H1 (cell line): ENCODE data around the gene FES. TPM values are rescaled to one million over a fixed set of nuclear protein-coding genes. Genes with fewer than 3 reads are reported as not detected.

Experiments
- CTCF ChIA-PET: fragments of 300-600 bp; sonication (Branson Sonifier 250); formaldehyde crosslinking; loops from one replicate; lab custom pipeline; 2021; ENCODE audit not compliant: partially characterized antibody; lab: Charles Lee
- POLR2A ChIA-PET: fragments of 300-600 bp; sonication (Branson Sonifier 250); formaldehyde crosslinking; loops from one replicate; lab custom pipeline; 2021; ENCODE audit warnings: inconsistent platforms; ENCODE audit not compliant: partially characterized antibody; lab: Charles Lee
- DNase-seq, 2 experiments: peaks; one replicate each; pipeline versions ENCODE4 v3.0.0 to v3.0.0-alpha.2; 2010 to 2022; ENCODE audit warnings: low spot score in 2 of 2, low read depth in 1 of 2, mixed read lengths in 1 of 2
- FAIRE-seq: peaks from 2 replicates; lab custom pipeline; 2011; peaks lifted over from hg19 to GRCh38; lab: Jason Lieb, UNC
- H2AFZ ChIP-seq: 2 replicates; pipeline ENCODE4 v1.8.1; 2012; ENCODE audit warnings: low read length, inconsistent platforms
- H2AK5ac ChIP-seq: 2 replicates; pipeline ENCODE4 v1.6.1; 2013; ENCODE audit warnings: low read depth, low read length
- H2BK120ac ChIP-seq: replicated peaks from 2 replicates; pipeline ENCODE3; 2013; ENCODE audit warnings: low read depth, low read length, inconsistent platforms
- H2BK12ac ChIP-seq: 2 replicates; pipeline ENCODE4 v1.6.1; 2013; ENCODE audit warnings: low read depth, low read length
- H2BK15ac ChIP-seq: 2 replicates; pipeline ENCODE4 v1.6.1; 2013; ENCODE audit warnings: low read length
- H2BK20ac ChIP-seq: 2 replicates; pipeline ENCODE4 v1.6.1; 2013; ENCODE audit warnings: low read length
- H2BK5ac ChIP-seq: 2 replicates; pipeline ENCODE4 v1.6.1; 2013; ENCODE audit warnings: low read depth, low read length
- H3K14ac ChIP-seq: 2 replicates; pipeline ENCODE4 v1.6.1; 2013; ENCODE audit warnings: inconsistent platforms; ENCODE audit not compliant: insufficient read length
- H3K18ac ChIP-seq: 2 replicates; pipeline ENCODE4 v1.6.1; 2013; ENCODE audit warnings: low read length; ENCODE audit errors: extremely low read depth
- H3K23ac ChIP-seq: 2 replicates; pipeline ENCODE4 v1.6.1; 2013; ENCODE audit warnings: inconsistent platforms; ENCODE audit not compliant: insufficient read length
- H3K23me2 ChIP-seq: 2 replicates; pipeline ENCODE4 v1.6.1; 2013; ENCODE audit warnings: low read depth, low read length
- H3K27ac ChIP-seq: 2 replicates; pipeline ENCODE4 v1.6.1; 2011; ENCODE audit warnings: low read depth, low read length, inconsistent platforms
- H3K27me3 ChIP-seq, 4 experiments: replicated peaks in 1 of 4; 1 replicate in 1 of 4; 2 replicates in 3 of 4; pipeline versions ENCODE4 v1.6.1 to v1.8.1; 2011 to 2013; ENCODE audit warnings: low read length in 3 of 4, mild to moderate bottlenecking in 3 of 4, inconsistent platforms in 2 of 4, mixed read lengths in 2 of 4, moderate library complexity in 1 of 4; ENCODE audit not compliant: control insufficient read depth in 3 of 4, insufficient read depth in 3 of 4; ENCODE audit errors: extremely low read depth in 1 of 4
- H3K36me3 ChIP-seq, 4 experiments: 2 replicates each; pipeline versions ENCODE4 v1.6.1 to v1.8.1; 2011 to 2013; ENCODE audit warnings: mild to moderate bottlenecking in 4 of 4, low read length in 3 of 4, moderate library complexity in 2 of 4, control low read depth in 1 of 4, inconsistent platforms in 1 of 4; ENCODE audit not compliant: insufficient read depth in 4 of 4, control insufficient read depth in 2 of 4
- H3K4ac ChIP-seq: replicated peaks from 2 replicates; pipeline ENCODE3; 2013; ENCODE audit warnings: low read length, low read depth, mixed read lengths, inconsistent platforms; ENCODE audit not compliant: insufficient read length
- H3K4me1 ChIP-seq, 4 experiments: replicated peaks in 1 of 4; 1 replicate in 1 of 4; 2 replicates in 3 of 4; pipeline versions ENCODE4 v1.6.1 to v1.8.1; 2011 to 2013; ENCODE audit warnings: low read length in 3 of 4, inconsistent platforms in 2 of 4, mixed read lengths in 1 of 4; ENCODE audit not compliant: insufficient read depth in 4 of 4, control insufficient read depth in 3 of 4
- H3K4me2 ChIP-seq, 2 experiments: 2 replicates each; pipeline versions ENCODE4 v1.6.1 to v1.8.1; 2011 to 2013; ENCODE audit warnings: low read depth in 2 of 2, low read length in 2 of 2, control low read depth in 1 of 2, inconsistent platforms in 1 of 2, mild to moderate bottlenecking in 1 of 2; ENCODE audit not compliant: insufficient read depth in 1 of 2
- H3K4me3 ChIP-seq, 4 experiments: fragments of 200-600, 300-600 bp in 1 of 4; sonication (generic), shearing (Covaris generic), sonication (Bioruptor Twin) in 1 of 4; 2 replicates each; pipeline versions ENCODE4 v1.5.1 to v1.8.1; 2011 to 2016; ENCODE audit warnings: low read length in 4 of 4, low read depth in 3 of 4, control low read depth in 2 of 4, inconsistent platforms in 2 of 4, mild to moderate bottlenecking in 2 of 4, mixed read lengths in 1 of 4, moderate library complexity in 1 of 4; ENCODE audit not compliant: insufficient read depth in 2 of 4; ENCODE audit errors: extremely low read depth in 1 of 4
- H3K56ac ChIP-seq: replicated peaks from 2 replicates; pipeline ENCODE3; 2013; ENCODE audit warnings: low read depth, mild to moderate bottlenecking, mixed read lengths, low read length, inconsistent platforms; ENCODE audit not compliant: insufficient read length
- H3K79me1 ChIP-seq: 2 replicates; pipeline ENCODE4 v1.6.1; 2013; ENCODE audit warnings: low read depth, low read length, control low read depth
- H3K79me2 ChIP-seq, 2 experiments: 2 replicates each; pipeline versions ENCODE4 v1.6.1 to v1.8.1; 2012 to 2013; ENCODE audit warnings: low read length in 2 of 2, mild to moderate bottlenecking in 2 of 2, inconsistent platforms in 1 of 2; ENCODE audit not compliant: insufficient read depth in 2 of 2, control insufficient read depth in 1 of 2
- H3K9ac ChIP-seq, 4 experiments: replicated peaks in 1 of 4; 1 replicate in 1 of 4; 2 replicates in 3 of 4; pipeline versions ENCODE4 v1.6.1 to v1.8.1; 2011 to 2013; ENCODE audit warnings: low read depth in 3 of 4, low read length in 3 of 4, control low read depth in 2 of 4, mild to moderate bottlenecking in 2 of 4, moderate library complexity in 2 of 4, inconsistent platforms in 1 of 4; ENCODE audit errors: extremely low read depth in 1 of 4
- H3K9me3 ChIP-seq, 2 experiments: 2 replicates each; pipeline versions ENCODE4 v1.6.1 to v1.8.1; 2012 to 2013; ENCODE audit warnings: mild to moderate bottlenecking in 2 of 2, moderate library complexity in 2 of 2, control low read depth in 1 of 2, inconsistent platforms in 1 of 2, low read depth in 1 of 2, low read length in 1 of 2, mixed read lengths in 1 of 2; ENCODE audit not compliant: insufficient read depth in 2 of 2
- H4K20me1 ChIP-seq, 2 experiments: replicated peaks in 1 of 2; 2 replicates each; pipeline versions ENCODE3 to v1.8.1; 2011 to 2013; ENCODE audit warnings: inconsistent platforms in 2 of 2, low read length in 2 of 2, mild to moderate bottlenecking in 1 of 2; ENCODE audit not compliant: insufficient read depth in 2 of 2, control insufficient read depth in 1 of 2
- H4K5ac ChIP-seq: 2 replicates; pipeline ENCODE4 v1.6.1; 2013; ENCODE audit warnings: low read length, low read depth, mixed read lengths, inconsistent platforms; ENCODE audit not compliant: insufficient read length
- H4K8ac ChIP-seq: 2 replicates; pipeline ENCODE4 v1.8.0; 2013; ENCODE audit warnings: mild to moderate bottlenecking, moderate library complexity, low read length, inconsistent platforms; ENCODE audit not compliant: insufficient read depth; ENCODE audit errors: extremely low read depth
- H4K91ac ChIP-seq: replicated peaks from 2 replicates; pipeline ENCODE3; 2013; ENCODE audit warnings: low read length, mixed read lengths, inconsistent platforms; ENCODE audit not compliant: insufficient read length
- BCL11A ChIP-seq, 2 experiments: IDR thresholded peaks; one replicate each; pipeline ENCODE4 v1.6.1; 2011; ENCODE audit warnings: low read depth in 2 of 2, low read length in 2 of 2, mild to moderate bottlenecking in 2 of 2
- CBX8 ChIP-seq: fragments of 300-800, 300-1000 bp; sonication (generic); IDR thresholded peaks from 2 replicates; pipeline ENCODE4 v1.7.1; 2016; ENCODE audit warnings: low read depth, low read length, borderline replicate concordance
- RAD21 ChIP-seq, 2 experiments: IDR thresholded peaks in 1 of 2; conservative IDR thresholded peaks in 1 of 2; 2 replicates each; pipeline ENCODE4 v1.6.1; 2011; ENCODE audit warnings: low read depth in 2 of 2, low read length in 2 of 2, improper control_type of control experiment in 1 of 2, inconsistent platforms in 1 of 2, mild to moderate bottlenecking in 1 of 2, moderate library complexity in 1 of 2
- TEAD4 ChIP-seq: IDR thresholded peaks from 2 replicates; pipeline ENCODE4 v1.6.1; 2012; ENCODE audit warnings: low read depth, low read length, inconsistent platforms, mixed read lengths
- WGBS, 2 experiments: shearing (Covaris generic) in 1 of 2; methylation state at CpG; one replicate each; pipeline versions ENCODE4 v1.1.6 to v1.1.7; 2013 to 2015; ENCODE audit warnings: low lambda C conversion rate in 2 of 2, mixed read lengths in 2 of 2, inconsistent platforms in 1 of 2, low coverage in 1 of 2, missing lambda C conversion rate in 1 of 2; ENCODE audit not compliant: insufficient replicate concordance in 2 of 2, insufficient coverage in 1 of 2, insufficient read length in 1 of 2; ENCODE audit errors: extremely low coverage in 1 of 2, missing lambda C conversion rate in 1 of 2; 5-methylcytosine and 5-hydroxymethylcytosine counted together
- polyA plus RNA-seq, 7 experiments: library from polyadenylated mRNA; depleted of rRNA in 3 of 7; stranded (reverse) in 5 of 7; unstranded in 2 of 7; fragments of >200 nt in 5 of 7; fragments of 200-250 nt in 2 of 7; gene quantifications; 1 replicate in 5 of 7; 2 replicates in 1 of 7; 4 replicates in 1 of 7; pipeline versions ENCODE4 v1.2.1 to v1.2.3, GENCODE V29; 2011 to 2013; ENCODE audit warnings: missing spikeins in 2 of 7, mixed read lengths in 2 of 7
- total RNA-seq: library from RNA; stranded (reverse); fragmentation: NEBNext Ultra II Directional; extraction: Animal tissue kit (Norgen Biotek cat#: 25700); gene quantifications from 2 replicates; pipeline ENCODE4 v1.2.1, GENCODE V29; 2021

FES gene
- total and polyA plus RNA-seq, 2 of the 8 experiments (the other 6 are each of a cell fraction or from before 2014, with no cell fraction given): 8.5 to 8.6 TPM

GRCh38 chr15:90915808-90916440 is 31.6 kb downstream of the FES start:
- Histone ChIP-seq H4K91ac (no peak overlapping the region), H3K23me2 (no peaks in the 10 kb centered on the region), H2AK5ac (no peak overlapping the region), H3K4me2 (no peak overlapping the region), H4K5ac (no peak overlapping the region), H3K14ac (no peak overlapping the region), H2BK120ac (no peak overlapping the region), H3K36me3 (no peaks in the 10 kb centered on the region; a peak in 4 of 8 replicates), H2BK12ac (no peak overlapping the region), H4K8ac (no peak overlapping the region; the same call in 1 of the 2 replicates), H2BK5ac (peak overlapping the region; percentile 13; the same call in 1 of the 2 replicates), H3K27ac (no peak overlapping the region), H3K18ac (no peak overlapping the region), H3K27me3 (no peaks in the 10 kb centered on the region), H3K23ac (no peak overlapping the region), H3K56ac (no peak overlapping the region), H2BK15ac (no peak overlapping the region), H2BK20ac (no peak overlapping the region), H3K79me1 (no peaks in the 10 kb centered on the region), H3K4me1 (peaks cover 0 to 2% (median 0%) of the 10 kb centered on the region in 4 experiments; a peak in 2 of 7 replicates), H3K4me3 (no peak overlapping the region), H3K4ac (no peak overlapping the region), H2AFZ (no peak overlapping the region), H3K9ac (no peak overlapping the region), H4K20me1 (peaks cover 2% of the 10 kb centered on the region in 2 experiments), H3K9me3 (no peaks in the 10 kb centered on the region), H3K79me2 (no peaks in the 10 kb centered on the region)
- DNase-seq (no peak), FAIRE-seq (no peak)
- CTCF ChIA-PET: interaction anchor here (1.0 to 6.8 kb wide), 3 partner anchors 15 to 20 kb away, joined by 3 to 87 read pairs (median 8); partner anchors contain the start of genes HDDC3 and UNC45A
- TF ChIP-seq CBX8 (no peak), TEAD4 (peak; percentile 87), BCL11A (IDR thresholded peaks at IDR 0.05; ENCODE audit: low read depth in 2 of 2, low read length in 2 of 2) (no peak), RAD21 (IDR thresholded peaks at IDR 0.05 in 1 of 2, conservative IDR thresholded peaks at IDR 0.05 in 1 of 2; ENCODE audit: low read depth in 2 of 2, low read length in 2 of 2) (no peak)
- WGBS, 2 experiments: 86% methylated on average over 22 of the region's 25 CpGs; no CpG with 5 or more reads in 1 of the 2 experiments
- POLR2A ChIA-PET: interaction anchor here (0.8 kb wide), 1 partner anchor 13 kb away, joined by 3 read pairs; no protein-coding TSS in a partner anchor
